Measurements from ENCODE around the gene MRPS6. TPM values are rescaled to one million over a fixed set of nuclear protein-coding genes. Genes with fewer than 3 reads are reported as not detected.
A peak's percentile ranks its signal among the peaks of the same experiment; 100 is the strongest.

MRPS6 gene
- polyA plus RNA-seq, 5 donors, result 78.0 to 96.8 (median 82.4) TPM

GRCh38 chr21:34176448-34176847, 103.1 kb downstream of the MRPS6 start:
- no peak for DNase-seq

DNA sequence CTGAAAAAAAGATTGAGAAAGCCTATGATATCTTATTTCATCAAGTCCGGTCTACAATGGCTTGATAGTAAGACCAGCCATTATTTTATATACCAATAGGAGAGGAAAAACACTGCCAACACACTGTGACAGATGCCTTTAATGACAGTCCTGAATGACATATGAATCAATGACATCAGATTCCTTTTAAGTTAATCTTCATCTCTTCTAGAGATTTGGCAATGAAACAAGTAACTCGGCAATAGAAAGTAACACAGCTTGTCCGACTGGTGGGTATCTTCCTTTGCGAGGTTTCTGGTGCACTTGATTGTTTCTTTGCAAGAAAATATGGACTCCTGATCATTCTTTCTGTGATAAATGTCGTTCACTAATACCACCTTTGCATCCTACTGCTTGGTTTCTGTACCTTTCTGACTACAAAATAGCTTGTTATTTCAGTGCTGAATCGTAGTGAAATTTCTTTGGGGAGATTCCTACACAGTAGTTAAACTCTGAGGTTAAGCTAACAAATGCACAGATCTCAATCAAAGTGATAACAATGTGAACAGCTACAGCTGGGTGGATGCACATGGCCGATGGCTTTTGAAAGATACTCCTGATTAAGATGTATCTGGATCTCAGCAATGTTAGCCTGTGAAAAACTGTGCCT, 104.7 kb downstream of the MRPS6 start:
- DNase-seq, result no peak

GRCh38 chr21:34179204-34179935, 106.0 kb downstream of the MRPS6 start:
- DNase-seq, result no peak

GRCh38 chr21:34180407-34180806, 107.0 kb downstream of the MRPS6 start:
- DNase-seq, result peak in 1 of 2 donors; percentile 13

GRCh38 chr21:34180826-34181359, 107.5 kb downstream of the MRPS6 start:
- no peak for DNase-seq

DNA sequence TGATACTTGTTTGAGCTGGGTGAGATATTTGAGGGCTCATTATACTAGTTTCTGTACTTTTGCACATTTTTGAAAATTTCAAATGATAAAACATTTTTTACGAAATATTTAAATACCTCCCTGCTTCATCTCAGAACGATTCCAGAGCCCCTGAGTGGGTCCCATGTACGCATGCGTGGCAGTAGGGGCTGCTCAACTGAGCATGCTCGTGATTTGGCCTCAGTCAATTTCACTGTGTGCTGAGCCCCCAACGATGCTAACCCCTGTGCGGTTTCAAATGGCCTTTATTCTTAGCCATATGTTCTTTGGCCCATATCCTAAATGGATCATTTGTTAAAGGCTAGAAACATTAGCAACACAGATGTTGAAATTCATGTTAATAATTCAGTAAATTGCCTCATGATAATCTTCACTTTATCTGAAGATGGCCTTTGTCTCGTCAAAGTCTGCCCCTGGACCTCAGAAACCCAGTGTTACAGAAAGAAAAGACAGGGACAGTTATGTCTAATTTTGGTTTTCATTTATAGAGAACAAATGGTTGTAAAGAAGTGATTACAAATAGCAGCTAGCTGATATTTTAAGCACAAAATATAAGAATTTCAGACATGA, 108.2 kb downstream of the MRPS6 start:
- DNase-seq, result no peak

- DNase-seq, result no peak
These were observed 109.1 kb downstream of the MRPS6 start for GRCh38 chr21:34182436-34182835.

DNA sequence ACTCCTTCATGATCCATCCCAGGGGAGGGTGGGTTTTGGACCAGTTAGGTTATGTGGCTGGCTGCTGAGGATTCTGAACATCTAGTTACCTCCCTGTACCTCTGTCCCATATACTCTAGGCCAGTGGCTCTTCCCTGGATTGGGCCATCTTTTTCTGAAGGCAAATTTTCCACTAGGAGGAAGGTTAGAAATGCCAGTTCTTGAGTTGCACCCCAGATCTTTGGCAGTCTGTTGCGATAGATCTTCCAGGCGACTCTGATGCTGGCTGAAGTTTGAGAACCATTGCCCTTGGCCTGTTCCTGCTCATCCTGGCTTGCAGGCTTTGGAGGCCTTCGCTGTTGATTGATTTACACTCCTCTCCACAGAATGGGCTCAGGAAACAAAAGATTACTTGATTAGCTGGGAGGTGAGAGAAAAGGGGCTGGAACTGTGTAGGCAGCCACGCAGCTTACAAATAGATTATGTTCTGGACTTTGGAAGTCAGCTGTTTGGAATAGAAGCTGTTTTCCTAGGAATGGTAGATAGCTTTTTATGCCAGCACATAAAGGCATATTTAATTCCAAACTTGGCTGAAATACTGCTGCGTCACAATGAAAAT, 110.1 kb downstream of the MRPS6 start:
- DNase-seq, result no peak

GRCh38 chr21:34184232-34184631, 110.9 kb downstream of the MRPS6 start:
- no peak for DNase-seq

GRCh38 chr21:34185026-34185750, 111.8 kb downstream of the MRPS6 start:
- no peak for DNase-seq

DNA sequence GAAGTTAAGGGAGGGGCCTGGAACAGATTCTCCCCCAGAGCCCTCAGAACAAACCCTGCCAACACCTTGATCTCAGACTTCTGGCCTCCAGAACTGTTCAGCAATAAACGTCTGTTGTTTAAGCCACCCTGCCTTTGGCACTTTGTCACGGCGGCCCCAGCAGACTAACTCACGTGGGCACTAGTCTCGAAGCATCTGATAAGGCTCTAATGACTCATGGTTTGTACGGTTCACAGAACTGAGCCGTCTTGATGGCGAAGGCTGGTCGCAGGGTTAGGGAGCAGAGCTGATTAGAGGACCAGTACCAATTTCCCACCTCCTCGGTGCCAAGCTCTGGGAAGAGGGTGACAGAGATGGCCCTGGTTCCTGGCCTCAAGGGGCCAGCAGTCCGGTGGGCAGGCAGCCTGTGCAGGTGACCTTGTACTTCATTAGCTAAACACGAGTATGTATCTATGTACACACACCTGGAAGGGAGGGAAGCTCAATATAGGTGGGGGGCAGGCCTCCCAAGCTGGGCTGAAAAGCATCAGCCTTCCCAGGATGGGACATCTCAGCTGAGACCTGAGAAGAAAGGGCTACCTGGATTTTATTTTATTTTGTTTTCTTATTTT, 112.8 kb downstream of the MRPS6 start:
- no peak for DNase-seq

DNA sequence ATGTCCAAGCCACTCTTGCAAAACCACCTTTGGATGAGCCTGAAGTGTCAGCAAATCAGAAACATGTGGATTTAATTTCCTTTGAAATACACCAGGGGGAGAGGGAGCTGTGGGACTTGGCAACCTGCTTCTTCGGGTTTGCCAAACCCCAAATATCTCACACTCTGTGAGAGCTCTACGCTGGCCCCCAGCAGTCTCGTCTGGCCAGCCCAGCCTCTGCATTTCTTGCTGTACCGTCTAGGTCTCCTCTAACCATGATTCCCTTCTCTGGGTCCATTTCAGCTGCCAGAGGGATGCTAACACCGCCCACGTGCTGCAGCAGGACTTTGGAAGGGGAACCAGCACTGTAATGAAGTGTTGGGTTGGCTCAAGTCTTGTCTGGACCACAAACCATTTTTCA, 114.6 kb downstream of the MRPS6 start:
- DNase-seq, result peak in 1 of 2 donors; percentile 18

DNA sequence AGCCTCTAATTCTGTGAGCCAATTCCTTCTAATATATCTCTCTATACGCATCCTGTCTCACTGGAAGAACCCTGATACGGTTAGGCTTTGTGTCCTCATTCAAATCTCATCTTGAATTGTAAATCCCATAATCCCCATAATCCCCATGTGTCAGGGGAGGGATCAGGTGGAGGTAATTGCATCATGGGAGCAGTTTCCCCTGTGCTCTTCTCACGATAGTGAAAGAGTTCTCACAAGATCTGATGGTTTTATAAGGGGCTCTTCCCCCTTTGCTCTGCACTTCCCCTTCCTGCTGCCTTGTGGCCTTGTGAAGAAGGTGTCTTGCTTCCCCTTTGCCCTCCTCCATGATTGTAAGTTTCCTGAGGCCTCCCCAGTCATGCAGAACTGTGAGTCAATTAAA, 116.1 kb downstream of the MRPS6 start:
- DNase-seq, result no peak

DNA sequence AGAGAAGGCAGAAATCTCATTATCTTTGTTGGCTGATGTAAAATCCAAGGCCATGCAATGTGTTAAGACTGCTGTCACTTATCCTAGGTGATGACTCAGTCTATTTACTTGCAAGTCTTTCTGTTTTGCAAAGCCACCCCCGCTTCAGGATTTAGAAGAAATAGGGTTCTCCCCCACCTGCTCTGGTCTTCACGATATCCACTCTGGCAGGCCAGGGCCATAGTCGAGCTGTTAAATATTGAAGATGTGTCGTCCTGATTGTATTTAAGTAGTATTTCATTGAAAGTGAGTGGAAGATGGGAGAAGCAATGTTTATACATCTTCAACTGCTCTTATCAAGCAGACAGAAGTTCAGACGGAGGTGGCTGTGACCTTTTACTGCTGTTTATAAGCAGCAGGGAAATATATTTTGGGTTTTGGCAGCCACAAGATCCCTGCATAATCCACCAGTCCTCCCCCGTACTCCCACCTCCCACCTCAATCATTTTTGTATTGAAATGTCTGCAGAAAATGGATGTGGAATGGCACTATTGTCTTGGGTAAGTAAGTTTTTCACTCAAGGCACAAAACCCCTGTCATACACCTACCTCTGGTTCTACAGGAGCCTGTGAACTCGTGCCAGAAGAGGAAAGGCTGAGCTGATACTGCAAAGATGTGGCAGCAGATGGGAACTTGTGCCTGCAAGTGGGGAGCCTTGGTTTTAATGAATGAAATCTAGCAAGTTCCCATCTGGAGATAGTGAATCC, 117.4 kb downstream of the MRPS6 start:
- no peak for DNase-seq

GRCh38 chr21:34191876-34192275, 118.5 kb downstream of the MRPS6 start:
- no peak for DNase-seq

Other genes with a start within 250 kb of the MRPS6 start
- 100 to 1,000 TPM; 259 to 367 (median 281) TPM for gene ATP5PO, start 157.8 kb upstream of the MRPS6 start, polyA plus RNA-seq (ENCODE audit: insufficient read depth in 1 of 5, insufficient read length in 5 of 5, low replicate concordance in 1 of 5)
- gene SLC5A3, start within 50 bp of the MRPS6 start, polyA plus RNA-seq (ENCODE audit: insufficient read depth in 1 of 5, insufficient read length in 5 of 5, low replicate concordance in 1 of 5), result 10 to 100 TPM; 11.9 to 22.3 (median 17.8) TPM